GM18858 (cell line): ENCODE results near the gene VWC2.
"Not testable (repeated sequence)": the region's sequence is repeated elsewhere in the genome, so short reads cannot be mapped to it uniquely, and the experiment has no call there.

Experiments
- ATAC-seq: cut with Tn5 transposase; IDR thresholded peaks from one replicate; pipeline ENCODE4 v1.9.1; 2021; ENCODE audit not compliant: unreplicated experiment

Gene VWC2

DNA sequence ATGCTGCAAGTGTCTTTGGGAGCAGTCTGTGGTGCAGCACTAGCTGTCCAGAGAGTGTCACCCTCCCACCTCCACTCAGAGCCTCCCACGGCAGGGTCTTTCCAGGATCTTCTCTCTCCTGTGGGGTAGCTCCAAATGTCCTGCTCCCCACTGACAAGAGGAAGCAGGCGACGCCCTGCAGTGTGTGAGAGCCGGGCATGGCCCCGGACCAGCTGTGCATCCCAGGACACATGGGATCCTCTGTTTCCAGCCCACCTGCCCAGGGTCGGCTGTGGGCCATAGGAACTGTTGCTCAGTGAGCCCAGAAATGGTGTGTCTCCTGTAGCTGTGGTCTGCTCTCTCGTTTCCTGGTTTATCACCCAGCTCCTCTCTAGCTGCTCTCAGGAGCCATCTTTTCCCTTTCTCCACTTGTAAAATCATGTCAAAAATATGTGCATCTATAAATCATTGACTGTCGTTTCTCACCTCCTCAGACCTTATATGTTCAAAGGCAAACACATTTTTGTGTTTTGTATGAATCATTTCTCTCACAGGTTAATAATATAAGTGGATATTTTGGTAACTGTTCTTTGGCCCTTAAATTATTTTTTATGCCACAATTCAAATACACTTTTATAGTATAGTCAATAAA is 74.9 kb downstream of the VWC2 start:
- ATAC-seq, result no peak

DNA sequence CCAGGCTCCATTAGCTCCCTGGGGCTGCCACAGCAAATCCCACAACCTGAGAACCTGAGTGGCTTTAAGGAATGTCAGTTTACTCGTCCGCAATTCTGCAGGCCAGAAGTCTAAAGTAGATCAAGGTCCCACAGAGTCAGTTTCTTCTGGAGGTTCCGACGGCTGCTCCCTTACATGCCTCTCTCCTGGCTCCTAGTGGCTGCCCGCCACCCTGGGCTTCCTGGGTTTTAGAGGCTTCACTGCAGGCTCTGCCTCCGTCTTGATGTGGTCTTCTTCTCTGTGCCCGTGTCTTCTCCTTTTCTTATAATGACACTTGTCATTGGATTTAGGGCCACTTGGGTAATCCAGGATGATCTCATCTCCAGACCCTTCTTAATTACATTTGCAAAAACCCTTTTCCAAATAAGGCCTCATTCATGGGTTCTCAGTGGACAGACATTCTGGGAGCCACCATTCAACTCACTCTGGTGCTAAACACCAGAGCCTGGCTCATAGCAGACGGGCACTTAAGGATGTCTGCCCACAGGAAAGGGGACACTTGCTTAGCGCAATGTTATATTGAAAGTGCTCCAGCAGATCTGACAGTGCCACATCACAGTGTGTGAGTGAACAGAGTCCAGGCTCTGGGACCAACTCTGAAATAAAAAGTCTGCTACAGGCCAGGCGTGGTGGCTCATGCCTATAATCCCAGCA is 77.6 kb downstream of the VWC2 start:
- no peak for ATAC-seq

DNA sequence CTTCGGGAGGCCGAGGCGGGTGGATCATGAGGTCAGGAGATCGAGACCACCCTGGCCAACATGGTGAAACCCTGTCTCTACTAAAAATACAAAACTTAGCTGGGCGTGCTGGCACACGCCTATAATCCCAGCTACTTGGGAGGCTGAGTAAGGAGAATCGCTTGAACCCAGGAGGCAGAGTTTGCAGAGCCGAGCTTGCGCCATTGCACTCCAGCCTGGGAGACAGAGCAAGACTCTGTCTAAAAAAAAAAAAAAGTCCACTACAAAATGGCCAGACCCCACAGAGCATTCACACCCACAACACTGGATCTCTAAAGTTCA is 78.1 kb downstream of the VWC2 start:
- ATAC-seq, result not testable (repeated sequence)

DNA sequence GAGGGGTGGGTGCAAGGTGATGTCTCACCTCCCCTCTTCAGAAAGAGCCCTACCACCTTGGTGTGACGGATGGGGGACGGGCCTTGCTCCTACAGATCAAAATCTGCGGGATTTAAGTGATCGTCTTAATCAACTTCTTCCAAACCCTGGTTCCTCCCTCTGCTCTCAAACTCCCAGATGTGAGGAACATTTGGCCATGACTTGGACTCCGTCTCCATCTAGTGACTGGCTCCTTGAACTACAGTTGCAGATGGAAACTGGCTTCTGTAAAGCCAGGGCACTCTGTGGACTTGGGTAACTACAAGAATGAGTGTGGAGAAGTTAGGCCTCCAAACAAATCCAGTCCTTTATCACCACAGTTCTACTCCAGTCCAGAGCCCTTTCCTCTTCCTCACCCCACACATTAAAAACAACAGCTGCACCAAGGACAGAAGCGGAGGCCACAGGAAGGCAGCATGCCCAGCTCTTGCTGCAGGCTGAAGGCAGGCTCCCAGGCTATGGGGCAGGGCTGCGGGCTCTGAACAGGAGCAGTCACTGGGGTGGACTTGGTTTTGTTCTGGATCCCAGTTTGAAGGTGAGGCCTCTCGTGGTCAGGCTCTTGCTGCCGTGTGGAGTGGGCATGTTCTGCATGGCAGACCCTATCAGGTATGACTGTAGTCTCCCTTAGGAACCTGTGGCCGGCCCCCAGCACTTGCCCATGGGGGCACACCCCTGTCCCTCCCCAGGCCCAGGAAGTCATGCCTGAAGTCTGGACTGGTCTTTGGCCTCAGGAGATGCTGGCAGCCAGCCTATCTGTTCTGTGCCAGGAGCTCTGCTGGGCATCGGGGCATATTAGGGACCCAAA is 79.4 kb downstream of the VWC2 start:
- ATAC-seq, result peak; percentile 88

DNA sequence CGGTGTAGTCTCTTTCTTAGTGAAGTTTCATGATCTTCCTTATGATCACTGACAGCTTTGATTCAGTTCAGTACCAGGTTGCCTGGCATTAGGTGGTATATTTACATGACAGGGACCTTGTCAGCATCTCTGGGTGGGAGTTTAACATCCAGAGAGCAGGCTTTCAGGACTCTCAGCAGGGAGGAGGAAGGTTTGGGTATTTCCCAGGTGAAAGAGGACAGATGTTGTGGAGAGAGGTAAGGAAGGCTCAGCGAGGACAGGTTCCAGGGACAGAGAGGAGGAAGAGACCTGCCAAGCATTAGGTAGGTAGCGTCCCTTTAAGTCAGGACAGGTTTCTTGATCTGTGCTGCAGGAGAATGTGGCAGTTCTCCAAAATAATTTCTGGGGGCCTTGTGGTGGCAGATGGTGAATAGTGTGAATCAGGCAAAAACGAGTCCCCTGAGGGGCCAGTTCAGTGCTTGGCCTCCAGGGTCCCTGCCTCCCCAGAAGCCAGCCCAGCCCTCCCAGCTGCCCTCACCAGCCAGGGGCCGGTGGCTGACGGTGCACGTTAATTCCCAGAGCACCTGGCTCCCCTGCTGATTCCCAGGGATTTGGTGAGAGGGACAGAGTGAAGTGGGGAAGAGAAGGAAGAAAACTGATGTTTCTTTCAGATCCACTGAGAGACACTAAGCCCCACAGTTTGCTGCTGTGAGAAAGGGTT is 82.0 kb downstream of the VWC2 start:
- ATAC-seq, result no peak

DNA sequence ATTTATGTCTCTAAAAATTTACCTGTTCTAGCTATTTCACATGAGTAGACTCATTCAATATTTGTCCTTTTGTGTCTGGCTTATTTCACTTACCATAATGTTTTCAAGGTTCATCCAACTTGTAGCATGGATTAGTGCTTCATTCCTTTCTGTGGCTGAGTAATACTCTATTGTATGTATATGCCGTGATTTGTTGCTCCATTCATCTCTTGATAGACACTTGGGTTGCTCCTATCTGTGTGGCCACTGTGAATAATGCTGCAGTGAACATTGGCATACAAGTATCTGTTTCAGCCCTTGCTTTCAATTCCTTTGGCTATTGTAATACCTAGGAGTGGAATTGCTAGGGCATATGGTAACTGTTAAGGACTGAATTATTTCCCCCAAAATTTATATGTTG is 86.9 kb downstream of the VWC2 start:
- no peak for ATAC-seq

DNA sequence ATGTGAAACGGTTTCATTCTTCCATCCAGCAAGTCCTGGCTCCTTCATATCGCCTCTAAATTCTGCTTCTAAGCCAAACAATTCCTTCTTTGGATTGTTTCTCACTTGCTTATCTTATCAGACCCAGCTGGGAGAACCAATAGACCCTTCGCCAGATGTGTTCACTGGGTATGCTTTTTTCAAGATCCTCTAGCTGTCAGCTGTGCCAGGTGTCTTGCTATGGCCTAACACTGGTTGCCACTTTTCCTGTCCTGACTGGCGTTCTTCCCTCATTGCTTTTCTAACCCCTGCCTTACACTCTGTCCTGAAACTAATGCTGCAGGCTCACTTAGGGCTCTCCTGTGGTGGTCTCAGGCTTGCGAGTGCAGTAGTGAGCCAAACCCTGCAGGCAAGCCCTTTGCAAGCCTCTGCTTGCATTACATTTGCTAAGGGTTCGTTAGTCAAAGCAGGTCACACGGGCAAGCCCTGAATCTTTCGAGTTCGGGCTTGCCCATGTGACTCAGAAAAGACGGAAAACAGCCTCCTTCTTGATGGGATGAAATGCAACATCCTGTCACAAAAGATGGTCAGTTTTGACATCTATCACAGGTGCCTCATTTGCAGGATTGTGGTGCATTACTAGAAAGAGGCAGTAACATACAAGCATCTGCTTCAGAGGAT is 92.8 kb downstream of the VWC2 start:
- no peak for ATAC-seq

DNA sequence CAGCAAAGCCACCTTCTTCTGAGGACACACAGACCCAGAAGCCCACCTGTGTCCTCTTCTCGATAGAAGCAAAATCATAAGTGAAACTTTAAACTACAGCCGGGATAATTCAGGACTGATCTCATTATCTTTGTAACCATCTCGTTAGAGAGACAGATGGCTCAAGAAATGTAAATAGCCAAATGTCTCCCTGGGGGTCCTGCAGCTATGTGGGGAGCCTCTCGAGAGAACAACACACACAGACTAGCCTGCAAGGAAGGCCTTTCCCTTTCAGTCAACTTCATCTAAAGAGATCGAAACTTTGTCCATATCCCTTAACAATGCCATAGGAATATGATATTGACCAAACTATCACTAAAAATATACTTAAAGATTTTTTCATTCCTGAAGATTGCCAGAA is 93.5 kb downstream of the VWC2 start:
- ATAC-seq, result no peak

DNA sequence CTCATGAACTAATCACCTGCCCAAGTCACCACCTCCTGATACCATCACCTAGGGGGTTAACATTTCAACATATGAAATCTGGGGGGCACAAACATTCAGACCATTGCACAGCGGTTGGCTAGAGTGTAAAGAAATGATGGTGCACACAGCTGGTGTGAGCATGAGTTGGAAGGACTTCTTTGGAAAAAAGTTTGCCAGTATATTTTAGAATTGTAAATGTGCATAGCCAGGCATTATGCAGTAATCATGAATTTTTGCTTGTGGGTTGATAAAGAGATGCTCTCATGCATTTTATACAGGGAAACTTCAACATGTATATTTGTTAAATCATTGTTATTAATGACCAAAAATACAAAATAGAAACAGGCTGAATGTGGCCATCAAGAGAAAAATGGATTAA is 100.0 kb downstream of the VWC2 start:
- no peak for ATAC-seq

DNA sequence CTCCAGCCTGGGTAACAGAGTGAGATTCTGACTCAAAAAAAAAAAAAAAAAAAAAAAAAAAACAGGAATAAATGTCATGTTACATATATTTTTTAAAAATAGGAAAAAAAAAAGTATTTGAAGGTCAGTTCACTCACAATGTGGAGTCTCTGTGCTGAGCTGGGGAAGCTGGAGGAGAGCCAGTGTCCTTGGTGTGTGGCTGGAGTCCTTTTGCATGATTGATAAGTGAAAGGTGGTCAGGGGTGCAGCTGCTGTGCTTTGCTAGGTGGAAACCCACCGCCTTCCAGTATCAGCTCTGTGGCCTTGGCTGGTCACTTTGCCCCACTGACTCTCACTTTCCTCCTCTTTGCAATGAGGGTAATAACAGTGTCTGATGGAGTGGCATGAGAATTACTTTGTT is 101.9 kb downstream of the VWC2 start:
- ATAC-seq, result no peak

DNA sequence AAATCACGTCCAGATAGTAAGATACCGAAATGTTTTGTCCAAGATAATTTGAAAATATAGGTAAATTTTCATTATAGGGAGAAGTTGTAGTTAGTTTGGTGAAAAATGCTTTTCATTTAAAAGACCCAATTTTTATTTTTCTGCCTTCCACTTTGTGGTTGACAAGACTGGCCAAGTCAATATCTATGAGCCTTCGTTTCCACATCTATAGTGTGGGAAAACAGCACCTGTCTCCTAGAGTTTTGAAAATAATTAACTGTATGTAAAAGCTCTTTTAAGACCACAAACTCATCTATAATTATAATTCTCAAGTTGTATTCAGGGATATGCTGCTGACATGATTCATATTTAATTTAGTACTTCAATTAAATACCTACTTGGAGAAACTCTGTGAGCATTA is 102.8 kb downstream of the VWC2 start:
- no peak for ATAC-seq

DNA sequence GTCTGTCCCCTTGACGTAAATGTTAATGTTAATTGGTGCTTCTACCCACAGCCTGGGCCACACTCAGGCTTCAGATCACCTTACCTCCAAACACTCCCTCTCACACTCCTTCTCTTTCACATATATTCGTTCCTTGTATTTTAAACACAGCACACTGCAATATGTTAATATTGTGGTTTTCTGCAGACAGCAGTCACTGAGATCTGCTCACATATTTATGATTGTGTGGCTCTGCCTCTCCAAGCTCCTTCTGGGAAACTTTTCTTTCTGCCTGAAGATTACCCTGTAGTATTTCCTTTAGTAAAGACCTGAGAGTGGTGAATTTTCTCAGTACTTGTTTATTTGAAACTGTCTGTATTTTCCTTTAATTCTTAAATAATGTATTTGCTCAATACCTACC is 104.7 kb downstream of the VWC2 start:
- ATAC-seq, result no peak

DNA sequence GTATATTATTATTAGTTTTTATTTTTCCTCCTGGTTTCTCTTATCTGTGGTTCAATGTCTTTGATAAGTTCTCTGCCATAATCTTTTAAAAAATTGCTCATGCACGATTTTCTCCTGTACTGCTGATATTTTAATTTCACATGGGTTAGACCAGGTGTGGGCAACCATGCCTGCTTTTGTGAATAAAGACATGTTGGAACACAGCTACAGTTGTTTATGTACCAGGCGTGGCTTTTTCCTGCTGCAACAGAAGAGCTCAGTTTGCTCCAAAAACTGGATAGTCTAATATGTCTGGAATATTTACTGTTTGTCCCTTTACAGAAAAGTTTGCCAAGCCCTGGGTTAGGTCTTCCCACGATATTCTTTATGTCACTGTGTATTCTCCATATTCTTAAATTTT is 105.2 kb downstream of the VWC2 start:
- ATAC-seq, result no peak

DNA sequence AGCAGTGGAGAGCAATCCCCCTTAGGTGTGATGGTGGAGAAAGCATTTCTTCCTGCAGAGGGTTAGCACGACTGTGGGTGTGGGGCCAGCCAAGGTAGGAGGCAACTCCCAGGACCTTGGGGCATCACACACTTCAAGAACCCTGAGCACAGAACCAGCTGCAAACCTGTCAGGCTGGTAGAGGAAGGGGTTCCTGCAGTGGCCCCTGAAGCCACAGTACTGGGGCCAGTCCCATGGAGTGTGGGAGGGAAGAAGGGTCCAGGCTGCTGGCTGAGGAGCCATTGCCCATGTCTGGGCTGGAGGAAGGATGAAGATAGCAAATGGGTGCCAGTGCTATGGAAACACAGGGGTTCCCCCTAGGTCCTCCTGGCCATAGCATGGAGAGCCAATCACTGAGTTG is 110.5 kb downstream of the VWC2 start:
- no peak for ATAC-seq

DNA sequence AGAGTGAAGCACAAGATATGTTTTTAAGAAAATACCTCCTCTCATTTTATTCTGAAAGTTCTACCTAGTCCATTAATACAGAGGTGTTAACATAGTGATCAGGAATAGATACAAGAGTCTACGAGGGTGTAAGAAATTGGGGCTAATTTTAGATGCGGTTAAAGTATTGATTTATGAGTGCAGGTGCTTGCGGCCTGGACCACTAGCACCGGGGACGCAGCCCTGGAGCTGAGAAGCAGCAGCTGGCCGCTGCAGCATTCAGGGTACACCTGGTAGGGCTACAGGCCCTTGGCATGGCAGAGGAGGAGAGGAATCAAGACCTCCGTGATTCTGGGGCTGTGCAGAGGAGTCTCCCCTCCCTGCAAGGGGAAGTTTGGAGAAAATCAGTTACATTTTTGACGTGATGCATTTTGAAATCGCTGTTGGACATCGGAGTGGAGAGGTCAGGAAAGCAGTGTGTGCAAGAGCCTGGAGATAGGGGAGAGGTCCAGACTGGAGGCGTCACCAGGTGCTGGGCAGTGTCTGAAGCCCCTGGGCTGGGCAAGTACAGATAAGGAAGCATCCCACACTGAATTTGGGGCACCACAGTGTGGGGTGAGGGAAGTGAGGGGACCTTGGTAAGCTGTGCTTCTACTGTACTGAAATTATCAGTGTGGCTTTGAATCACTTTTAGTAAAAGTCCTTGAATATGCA is 112.3 kb downstream of the VWC2 start:
- ATAC-seq, result peak; percentile 85

DNA sequence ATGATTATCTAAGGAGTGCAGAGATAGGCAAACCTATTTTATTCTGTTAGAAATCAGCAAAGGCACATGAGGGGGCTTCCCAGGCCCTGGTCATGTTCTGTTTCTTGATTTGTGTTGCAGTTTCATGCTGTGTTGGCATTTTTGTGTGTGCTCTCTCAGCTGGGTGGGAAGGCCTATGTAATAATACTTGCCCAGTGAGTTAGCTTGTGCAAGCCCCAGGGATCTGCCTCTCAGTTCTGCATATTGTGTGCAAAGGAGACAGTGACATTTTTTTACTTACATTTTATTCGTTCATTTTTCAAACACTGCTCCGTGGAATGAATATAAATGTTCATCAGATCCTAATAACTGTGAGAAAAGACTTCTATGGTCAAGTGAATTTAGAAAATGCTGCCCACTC is 119.0 kb downstream of the VWC2 start:
- ATAC-seq, result no peak

DNA sequence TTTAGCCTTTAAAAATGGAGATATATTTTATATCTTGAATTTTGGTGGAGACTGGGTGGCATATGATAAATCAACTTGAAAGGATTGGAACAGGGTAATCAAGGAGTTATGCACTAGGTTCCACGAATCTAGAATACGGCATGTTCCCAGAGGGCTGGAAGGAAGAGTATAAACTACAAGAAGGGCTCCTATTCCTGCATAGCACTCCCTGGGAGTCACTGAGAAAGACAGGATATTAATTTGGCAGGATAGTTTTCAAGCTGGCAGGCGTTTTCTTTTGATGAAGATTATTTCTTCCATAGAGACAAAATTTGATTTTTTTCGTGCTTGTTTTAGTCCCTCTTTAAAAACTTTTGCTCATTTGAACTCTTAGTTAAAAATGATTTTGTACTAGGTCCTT is 119.7 kb downstream of the VWC2 start:
- ATAC-seq, result no peak

DNA sequence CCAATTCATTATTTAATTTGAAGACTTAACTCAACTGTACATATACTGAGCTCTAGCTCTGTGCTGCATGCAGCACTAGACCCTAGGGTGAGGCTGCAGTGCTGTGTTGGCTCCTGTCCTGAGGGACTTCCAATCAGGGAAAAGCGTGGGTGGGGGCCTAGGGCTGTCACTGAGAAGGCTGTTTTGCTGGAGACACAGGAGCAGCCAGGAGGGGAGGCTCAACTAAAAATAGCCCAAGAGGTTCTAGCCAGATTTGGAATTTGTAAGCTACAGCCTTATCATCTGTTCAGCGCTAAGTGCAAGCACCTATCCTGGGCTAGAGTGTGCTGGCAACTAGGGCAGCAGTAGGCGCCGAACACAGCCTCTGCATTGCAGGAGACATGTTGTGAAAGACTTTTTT is 121.1 kb downstream of the VWC2 start:
- no peak for ATAC-seq

DNA sequence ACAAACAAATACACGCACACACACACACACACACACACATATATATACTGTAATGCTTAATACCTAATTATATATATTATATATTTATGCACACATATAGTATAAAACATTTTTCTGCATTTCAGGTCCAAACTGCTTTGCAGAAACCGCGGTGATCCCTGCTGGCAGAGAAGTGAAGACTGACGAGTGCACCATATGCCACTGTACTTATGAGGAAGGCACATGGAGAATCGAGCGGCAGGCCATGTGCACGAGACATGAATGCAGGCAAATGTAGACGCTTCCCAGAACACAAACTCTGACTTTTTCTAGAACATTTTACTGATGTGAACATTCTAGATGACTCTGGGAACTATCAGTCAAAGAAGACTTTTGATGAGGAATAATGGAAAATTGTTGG is 138.5 kb downstream of the VWC2 start:
- ATAC-seq, result no peak

DNA sequence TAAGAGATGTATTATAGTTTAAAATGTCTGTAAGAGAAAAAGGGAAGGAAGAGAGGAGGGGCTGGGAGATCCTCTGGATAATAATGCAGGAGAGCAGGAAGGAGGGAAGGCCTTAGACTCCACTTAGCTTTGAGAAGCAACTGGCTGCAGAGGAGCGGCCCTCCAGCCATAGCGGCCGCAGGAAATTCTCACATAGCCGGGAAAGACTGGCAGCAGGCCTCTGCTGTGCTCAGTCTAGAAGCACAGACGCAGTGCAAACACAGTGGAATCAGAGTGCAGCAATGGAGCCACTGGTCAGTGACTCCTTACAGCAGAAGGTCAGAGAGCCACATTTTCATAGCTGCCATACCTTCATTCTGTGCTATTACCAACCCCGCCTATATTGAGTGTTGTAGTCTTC is 153.3 kb downstream of the VWC2 start:
- ATAC-seq, result no peak

DNA sequence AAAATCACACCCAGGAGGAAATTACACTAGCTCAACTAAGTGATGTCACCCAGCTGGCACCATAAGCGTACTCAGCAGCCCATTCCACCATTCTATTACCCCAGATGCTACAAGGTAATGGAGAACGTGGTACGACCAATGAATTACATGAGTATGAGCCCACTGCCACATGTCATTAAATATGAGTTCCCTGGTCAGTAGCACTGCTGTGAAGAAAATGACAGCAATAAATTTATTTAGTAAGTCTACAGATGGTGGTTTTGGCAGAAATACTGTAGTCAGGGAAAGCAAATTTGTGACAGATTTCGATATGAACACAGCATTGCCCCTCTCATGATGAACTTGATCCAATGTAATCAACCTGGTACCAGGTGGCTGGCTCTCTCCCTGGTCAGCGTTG is 154.2 kb downstream of the VWC2 start:
- no peak for ATAC-seq
